NCI-H2227 treated with DMSO at 0.1 percent for 48 hours (cell line): ENCODE measurements around the gene MYBPC1.
"Not testable (repeated sequence)": the region's sequence is repeated elsewhere in the genome, so short reads cannot be mapped to it uniquely, and the experiment has no call there.

Experiments used
- DNase-seq: peaks from one replicate; lab custom pipeline; 2025; lab: John Stamatoyannopoulos, UW

Gene MYBPC1, protein sequence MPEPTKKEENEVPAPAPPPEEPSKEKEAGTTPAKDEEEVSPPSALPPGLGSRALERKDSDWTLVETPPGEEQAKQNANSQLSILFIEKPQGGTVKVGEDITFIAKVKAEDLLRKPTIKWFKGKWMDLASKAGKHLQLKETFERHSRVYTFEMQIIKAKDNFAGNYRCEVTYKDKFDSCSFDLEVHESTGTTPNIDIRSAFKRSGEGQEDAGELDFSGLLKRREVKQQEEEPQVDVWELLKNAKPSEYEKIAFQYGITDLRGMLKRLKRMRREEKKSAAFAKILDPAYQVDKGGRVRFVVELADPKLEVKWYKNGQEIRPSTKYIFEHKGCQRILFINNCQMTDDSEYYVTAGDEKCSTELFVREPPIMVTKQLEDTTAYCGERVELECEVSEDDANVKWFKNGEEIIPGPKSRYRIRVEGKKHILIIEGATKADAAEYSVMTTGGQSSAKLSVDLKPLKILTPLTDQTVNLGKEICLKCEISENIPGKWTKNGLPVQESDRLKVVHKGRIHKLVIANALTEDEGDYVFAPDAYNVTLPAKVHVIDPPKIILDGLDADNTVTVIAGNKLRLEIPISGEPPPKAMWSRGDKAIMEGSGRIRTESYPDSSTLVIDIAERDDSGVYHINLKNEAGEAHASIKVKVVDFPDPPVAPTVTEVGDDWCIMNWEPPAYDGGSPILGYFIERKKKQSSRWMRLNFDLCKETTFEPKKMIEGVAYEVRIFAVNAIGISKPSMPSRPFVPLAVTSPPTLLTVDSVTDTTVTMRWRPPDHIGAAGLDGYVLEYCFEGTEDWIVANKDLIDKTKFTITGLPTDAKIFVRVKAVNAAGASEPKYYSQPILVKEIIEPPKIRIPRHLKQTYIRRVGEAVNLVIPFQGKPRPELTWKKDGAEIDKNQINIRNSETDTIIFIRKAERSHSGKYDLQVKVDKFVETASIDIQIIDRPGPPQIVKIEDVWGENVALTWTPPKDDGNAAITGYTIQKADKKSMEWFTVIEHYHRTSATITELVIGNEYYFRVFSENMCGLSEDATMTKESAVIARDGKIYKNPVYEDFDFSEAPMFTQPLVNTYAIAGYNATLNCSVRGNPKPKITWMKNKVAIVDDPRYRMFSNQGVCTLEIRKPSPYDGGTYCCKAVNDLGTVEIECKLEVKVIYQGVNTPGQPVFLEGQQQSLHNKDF

DNA sequence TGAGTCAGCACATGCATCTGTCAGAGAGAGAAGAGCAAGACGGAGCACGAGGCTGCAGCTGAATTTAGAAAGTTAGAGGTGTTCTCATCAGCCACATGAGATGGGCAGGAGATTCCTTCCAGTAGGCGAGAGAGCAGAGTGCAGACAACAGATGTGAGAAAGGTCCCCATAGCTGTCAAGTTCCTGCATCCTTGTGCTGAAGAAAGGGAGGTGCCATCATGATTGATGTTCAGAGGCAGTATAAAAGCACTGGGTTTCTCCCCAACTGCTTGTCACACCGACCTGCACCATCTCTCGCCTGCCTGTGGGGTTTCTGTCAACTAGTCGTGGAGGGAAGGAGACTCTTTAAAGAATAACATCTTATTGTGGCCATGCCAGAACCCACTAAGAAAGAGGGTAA lies at the start of gene MYBPC1:
Gene MYBPC1, plus strand, starts transcription at position 272 of the 400 bp plus-strand sequence. Its CDS starts 100 bp downstream, at position 372.
- DNase-seq, result no peak

DNA sequence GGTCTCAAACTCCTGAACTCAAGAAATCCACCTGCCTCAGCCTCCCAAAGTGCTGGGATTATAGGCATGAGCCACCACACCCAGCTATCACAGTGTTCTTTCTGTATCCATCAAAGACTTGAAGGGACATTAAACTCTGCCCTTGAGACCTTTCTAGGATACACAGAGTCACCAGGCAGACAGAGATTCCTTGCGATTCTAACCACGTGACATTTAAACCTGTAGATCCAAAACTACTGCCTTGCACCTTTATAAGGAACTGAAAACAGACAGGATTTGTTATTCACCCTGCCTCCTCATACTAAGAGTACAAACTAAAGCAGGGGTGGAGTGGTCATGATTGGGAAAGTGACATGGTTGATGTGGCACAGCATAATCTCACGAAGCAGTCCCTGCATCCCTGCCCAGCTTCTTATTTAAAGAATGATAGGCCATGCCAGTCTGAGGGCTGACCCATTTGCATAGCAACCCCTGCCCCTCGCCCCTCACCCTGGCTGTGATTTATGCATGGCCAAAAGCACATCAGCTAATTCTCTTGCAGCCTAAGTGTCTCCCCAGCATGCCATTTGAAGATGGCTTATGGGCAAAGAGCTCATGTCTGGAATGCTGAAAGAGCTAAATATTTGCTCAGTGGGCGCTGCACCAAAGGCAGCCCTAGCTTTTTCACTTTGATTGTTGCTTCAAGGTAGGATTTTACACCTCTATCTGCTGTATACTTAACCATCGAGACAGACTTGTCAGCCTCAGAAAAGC lies 43.2 kb upstream of the MYBPC1 start:
- no peak for DNase-seq

DNA sequence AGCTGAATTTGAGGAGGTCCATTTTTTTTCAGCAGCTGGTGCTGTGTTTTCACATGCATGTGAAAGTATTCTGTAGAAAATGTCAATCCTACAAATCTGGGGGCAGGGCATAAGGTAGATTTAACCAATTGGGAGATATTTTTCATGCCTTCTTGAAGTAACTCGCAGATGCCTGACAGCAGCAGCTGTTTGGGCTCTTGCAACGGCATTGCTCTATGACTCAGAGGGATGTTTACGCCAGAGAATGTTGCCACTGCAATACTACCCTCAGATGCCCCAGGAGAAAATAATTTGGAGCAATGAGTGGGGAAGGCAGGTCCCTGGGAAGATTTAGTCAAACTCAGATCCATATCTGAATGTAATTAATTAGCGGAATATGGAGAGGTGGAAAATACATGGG lies 42.5 kb upstream of the MYBPC1 start:
- DNase-seq, result no peak

DNA sequence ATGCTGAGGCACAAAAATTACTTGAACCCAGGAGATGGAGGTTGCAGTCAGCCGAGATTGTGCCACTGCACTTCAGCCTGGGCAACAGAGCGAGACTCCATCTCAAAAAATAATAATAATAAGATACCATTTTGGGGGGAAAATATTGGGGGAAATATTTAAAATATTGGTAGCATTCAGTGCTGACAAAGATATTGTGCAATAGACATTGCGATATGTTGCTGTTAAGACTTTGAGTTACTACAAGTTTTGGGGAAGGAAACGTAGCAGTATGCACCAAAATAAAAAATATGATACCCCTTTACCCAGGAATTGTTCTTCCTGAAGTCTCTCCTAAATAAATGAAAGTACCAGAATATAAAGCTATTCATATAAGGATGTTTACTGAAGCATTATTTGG lies 37.7 kb upstream of the MYBPC1 start:
- no peak for DNase-seq

DNA sequence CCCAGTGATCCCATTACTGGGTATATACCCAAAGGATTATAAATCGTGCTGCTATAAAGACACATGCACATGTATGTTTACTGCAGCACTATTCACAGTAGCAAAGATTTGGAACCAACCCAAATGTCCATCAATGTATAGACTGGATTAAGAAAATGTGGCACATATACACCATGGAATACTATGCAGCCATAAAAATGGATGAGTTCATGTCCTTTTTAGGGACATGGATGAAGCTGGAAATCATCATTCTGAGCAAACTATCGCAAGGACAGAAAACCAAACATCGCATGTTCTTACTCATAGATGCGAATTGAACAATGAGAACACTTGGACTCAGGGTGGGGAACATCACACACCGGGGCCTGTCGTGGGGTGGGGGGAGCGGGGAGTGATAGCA lies 36.0 kb upstream of the MYBPC1 start:
- not testable (repeated sequence) for DNase-seq

DNA sequence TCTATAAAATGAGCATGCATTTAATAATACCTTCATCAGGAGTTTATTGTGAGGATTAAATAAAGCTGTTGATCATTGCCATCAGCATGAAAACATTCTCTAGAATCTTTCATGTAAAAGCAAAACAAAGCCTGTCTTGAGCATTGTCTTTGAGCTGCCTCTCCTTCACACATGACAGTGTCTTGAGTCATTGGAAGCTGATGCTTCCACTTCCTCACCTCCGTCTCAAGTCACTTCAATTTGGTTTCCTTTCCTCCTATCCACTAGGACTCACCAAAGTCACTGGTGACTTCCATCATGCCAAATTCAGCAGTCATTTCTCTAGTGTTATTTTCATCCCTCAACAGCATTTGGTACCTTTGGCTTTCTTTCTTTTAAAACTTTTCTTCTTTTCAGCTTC lies 31.6 kb upstream of the MYBPC1 start:
- no peak for DNase-seq

DNA sequence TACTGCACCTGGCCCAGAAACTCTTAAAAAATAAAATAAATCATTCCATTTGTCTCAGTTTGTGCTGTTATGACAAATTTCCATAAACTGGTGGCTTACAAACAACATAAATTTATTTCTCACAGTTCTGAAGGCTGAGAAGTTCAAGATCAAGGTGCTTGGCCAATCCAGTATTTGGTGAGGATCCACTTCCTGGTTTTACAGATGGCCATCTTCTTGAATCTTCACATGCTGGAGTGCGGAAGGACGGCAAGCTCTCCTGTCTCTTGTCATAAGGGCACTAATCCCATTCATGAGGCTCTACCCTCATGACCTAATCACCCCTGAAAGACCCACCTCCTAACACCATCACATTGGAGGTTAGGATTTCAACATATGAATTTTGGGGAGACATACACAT lies 29.9 kb upstream of the MYBPC1 start:
- DNase-seq, result no peak

DNA sequence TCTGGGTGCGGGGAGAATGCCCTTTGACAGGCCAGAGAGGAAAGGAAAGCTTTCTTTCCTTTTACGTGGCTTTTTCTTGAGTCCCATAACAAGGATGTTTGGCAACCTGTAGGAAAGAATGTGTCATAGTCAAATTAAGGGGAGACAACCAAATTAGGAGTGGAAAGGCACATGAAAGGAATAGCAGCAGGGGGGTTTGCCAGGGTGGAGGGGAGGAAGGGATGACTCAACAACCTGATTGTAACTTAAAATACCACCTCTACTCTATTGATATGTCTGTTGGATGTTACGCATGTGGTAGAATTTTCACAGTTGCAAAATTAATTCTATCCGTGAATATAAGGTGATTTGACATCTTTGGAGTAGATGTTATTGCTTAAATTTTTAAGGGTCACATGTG lies 28.5 kb upstream of the MYBPC1 start:
- DNase-seq, result no peak

DNA sequence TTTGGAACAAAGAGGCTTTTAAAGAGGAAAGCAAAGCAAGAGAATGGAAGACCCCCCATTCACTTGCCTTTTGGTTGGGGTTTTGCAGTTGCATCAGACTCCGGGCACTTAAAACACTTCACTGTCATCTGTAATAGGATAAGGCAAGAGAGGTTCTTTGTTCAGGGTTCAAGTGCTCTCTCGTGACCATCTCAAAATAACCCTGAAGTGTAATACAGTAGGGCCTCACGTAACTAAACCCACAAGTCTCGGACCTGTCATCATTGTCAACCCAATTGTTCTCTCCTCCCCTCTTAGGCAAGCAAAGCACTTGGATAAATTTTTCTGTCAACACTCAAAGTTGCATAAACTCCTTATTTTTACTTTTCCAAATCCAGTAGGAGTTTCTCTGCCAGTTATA lies 26.9 kb upstream of the MYBPC1 start:
- no peak for DNase-seq

DNA sequence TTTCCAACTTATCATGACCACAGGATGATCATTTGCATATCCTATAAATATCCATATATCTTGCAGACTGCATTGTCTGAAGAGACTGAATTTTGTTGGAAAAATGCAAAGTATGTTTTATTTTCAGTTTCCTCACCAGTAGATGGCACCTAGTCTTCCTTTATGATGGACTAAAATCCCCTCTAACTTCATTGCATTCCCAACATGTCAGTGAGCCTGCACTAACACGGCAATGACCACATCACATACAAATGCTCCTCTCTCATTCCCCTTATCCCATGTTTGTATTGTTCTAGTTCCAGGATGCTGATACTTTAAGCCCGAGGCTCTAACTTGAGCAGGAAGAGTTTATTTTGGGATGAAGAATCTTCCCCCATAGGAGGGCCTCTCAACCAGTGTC lies 24.7 kb upstream of the MYBPC1 start:
- DNase-seq, result peak; percentile 49

DNA sequence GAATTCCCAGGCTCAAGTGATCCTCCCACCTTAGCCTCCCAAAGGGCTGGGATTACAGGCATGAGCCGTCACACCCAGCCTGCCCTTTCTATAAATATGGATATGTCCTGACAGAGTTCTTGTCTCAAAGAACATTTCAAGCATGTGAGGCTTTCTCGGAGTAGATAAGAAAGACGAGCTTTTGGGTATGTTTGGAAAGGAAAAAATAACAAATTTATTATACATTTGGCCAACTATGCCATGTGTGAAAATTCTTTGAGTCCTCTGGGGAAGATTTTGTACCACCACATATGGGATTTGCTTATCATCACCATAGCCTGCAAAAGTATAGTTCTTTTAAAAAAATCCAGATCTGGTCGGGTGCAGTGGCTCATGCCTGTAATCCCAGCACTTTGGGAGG lies 23.7 kb upstream of the MYBPC1 start:
- no peak for DNase-seq

DNA sequence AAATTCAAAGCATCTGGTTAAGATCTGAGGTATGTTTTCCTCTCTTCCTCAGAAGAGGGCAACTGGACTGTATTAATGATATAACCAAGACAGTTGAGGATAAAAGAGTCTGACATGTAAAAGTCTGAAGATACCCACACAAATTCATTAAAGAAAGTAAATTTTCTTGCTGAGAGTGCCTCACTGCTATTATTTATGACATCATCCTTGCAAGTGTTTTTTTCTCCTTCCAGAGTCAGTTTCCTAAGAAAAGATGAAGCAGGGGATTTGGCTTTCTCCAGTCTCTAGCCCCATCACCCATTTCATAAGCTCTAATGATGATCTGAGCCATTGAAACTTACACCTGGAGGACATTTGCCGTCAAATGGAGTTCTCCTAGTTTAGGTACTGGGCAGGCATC lies 21.0 kb upstream of the MYBPC1 start:
- DNase-seq, result no peak

DNA sequence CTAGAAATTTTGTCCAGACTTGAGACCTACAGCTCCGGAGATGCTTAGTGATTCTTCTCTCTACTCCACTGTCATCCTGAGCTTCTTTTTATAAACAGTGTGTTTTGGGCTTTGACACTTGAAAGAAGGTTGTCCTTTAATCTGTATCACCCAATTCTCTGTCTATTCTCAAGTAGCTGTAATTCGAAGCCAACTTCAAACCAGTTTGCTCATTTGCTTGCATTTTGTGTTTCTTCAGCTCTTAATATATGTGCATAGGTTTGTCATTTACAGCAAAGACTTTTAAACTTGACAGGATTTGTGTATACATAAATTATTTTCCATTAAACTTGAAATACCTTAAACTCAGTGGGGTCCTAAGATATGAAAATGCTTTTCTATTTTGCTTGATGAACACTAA lies 16.4 kb upstream of the MYBPC1 start:
- DNase-seq, result no peak

DNA sequence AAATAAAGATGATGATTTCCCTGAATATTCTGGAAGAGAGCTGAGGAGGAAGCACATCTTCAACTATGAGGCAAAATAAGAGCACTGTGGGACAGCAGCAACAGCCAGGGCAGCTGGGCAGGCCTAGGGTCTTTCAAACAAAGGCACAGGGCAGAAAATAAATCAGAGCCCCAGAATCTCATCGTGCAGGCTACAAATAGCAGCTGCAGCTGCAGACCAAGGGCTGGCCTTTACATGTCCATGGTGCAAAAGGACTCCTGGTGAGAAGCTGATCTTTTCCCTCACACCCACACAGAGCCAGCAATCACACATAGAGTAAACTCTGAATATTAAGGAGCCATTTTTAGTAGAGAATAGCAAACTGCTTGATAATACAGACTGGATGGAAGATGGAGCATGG lies 13.6 kb upstream of the MYBPC1 start:
- DNase-seq, result no peak

DNA sequence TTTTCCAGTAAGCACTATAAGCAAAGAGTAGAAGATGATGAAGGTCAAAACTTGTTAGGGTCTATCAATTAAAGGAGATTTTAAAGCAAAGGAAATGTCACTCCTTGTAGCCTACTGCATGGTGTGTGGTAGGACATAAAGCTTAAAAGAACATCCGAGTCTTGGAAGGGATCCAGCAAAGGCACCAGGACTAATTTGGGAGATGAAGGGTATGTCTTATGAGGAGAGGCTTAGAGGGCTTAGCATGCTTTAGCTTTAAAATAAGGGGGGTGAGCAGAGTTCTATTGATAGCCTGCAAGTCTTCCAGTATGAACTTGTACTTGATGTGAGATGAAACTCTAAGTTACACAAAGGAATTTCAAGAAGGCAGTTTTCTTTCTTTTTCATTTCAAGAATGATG lies 11.8 kb upstream of the MYBPC1 start:
- no peak for DNase-seq

DNA sequence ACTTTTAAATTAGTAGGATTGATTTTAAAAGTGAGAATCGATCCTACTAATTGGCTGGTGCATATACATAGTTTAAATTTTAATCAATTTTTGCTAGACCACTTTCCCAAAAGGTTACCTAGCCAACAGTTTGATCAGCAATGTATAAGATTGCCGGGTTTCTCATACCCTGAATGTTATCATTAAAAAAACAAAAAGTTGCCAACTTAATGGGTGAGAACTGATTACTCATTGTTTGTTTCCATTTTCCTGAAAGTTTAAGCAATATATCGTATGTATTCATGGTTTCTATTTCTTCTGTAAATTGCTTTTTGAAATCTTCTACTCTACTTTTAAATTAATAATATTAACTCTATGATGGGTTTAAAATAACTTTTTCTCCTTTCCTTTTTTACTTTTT lies 4.4 kb upstream of the MYBPC1 start:
- no peak for DNase-seq

DNA sequence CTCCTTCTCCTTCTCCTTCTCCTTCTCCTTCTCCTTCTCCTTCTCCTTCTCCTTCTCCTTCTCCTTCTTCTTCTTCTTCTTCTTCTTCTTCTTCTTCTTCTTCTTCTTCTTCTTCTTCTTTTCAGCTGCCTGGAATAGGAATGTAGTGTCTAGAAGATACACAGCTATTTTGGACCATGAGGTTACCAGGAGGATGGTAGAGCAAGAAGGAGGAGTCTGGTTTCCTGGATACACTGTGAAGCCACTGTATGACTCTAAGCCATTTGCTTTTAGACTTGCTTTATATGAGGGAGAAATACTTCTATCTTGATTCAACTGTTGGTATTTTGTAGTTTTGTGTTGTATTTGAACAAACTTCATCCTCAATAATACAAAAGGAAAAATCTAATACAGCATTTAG lies 3.0 kb upstream of the MYBPC1 start:
- DNase-seq, result no peak

DNA sequence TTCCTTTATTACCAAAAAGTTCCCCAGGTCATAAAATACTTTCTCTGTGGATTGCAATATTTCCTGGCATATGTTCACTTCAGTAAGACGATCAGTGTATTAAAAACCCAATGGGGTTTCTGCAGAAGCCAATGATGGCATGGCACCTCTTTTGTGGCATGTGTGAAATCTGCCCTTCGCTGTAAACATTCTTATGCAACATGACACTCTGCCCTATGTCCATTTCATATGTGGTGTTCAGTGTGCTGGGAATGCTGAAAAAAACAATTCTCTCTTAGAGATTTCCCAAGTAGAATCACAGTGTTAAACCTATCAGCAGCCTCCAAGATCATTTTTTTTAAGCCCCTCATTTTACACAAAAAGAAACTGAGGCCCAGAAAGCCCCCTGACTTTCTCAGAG lies 2.3 kb upstream of the MYBPC1 start:
- DNase-seq, result no peak

DNA sequence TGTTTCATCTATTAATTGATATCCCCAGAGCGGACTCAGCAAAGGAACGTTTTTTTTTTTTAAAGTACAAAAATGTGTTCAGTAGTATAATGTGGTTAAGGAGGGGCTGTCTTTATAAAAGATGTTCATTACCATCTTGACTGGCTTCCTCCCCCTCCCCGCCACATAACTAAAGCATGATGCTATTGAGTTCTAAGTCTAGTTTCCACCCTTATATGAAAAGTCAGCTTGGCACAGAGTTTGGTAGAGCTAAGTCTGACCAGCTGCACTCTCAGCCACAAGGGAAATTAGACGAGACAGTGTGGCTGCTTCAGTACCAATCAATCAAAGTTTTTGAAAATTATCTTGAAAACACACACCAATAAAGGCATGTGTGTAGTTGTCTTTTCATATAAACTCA lies 1.9 kb upstream of the MYBPC1 start:
- DNase-seq, result no peak

DNA sequence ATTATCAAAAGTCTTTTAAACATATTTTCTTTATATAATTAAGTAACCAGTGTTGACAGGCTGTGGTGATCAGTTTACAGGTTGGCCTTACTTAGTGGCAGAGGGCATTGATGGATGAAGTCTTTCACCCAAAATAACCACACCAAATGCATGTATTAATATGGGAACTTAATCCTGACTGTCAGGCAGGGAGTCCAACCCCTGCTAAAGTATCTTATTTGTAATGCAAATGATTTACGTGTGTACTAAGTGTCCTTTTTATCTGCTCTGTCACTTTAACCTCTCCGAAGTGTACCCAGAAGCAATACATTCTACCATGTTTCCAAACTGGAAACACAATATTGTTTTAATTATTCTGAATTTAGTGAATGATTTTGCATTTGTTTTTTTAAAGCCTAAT lies 1.4 kb downstream of the MYBPC1 start:
- no peak for DNase-seq

DNA sequence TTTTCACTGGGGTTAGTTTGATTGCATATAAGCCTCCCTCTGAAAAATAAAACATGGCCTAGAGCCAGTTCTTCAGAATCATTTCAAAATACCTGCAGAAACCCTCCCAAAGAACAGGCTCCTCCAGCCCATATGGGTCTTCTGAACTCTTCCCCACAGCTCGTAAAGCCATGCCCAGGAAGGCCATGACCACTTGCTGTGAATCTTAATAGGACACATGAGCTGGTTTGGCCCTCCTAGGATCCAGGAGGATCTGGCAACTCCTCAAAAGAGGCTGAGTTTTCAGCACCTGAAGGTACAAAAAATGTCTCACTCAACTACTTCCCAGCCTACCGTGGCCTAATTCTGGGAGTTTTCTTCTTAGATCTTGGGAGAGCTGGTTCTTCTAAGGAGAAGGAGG lies 2.4 kb downstream of the MYBPC1 start:
- DNase-seq, result no peak

DNA sequence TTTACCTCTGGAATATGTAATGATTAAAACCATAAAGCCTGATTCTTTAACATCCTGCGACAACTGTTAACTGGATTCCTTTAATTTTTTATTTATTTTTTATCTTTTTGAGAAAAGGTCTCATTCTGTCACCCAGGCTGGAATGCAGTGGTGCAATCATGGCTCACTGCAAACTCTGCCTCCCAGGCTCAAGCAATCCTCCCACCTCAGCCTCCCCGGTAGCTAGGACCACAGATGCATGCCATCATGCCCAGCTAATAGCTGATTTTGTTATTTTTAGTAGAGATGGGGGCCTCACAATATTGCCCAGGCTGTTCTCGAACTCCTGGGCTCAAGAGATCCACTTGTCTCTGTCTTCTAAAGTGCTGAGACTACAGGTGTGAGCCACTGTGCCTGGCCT lies 3.7 kb downstream of the MYBPC1 start:
- no peak for DNase-seq
